ENCODE results near the gene TIMM10. TPM values are rescaled to one million over a fixed set of nuclear protein-coding genes. Genes with fewer than 3 reads are reported as not detected.
A peak's percentile ranks its signal among the peaks of the same experiment; 100 is the strongest.

TIMM10 gene, protein sequence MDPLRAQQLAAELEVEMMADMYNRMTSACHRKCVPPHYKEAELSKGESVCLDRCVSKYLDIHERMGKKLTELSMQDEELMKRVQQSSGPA
- 42.5 and 55.8 TPM in 2 replicates for total RNA-seq

DNA sequence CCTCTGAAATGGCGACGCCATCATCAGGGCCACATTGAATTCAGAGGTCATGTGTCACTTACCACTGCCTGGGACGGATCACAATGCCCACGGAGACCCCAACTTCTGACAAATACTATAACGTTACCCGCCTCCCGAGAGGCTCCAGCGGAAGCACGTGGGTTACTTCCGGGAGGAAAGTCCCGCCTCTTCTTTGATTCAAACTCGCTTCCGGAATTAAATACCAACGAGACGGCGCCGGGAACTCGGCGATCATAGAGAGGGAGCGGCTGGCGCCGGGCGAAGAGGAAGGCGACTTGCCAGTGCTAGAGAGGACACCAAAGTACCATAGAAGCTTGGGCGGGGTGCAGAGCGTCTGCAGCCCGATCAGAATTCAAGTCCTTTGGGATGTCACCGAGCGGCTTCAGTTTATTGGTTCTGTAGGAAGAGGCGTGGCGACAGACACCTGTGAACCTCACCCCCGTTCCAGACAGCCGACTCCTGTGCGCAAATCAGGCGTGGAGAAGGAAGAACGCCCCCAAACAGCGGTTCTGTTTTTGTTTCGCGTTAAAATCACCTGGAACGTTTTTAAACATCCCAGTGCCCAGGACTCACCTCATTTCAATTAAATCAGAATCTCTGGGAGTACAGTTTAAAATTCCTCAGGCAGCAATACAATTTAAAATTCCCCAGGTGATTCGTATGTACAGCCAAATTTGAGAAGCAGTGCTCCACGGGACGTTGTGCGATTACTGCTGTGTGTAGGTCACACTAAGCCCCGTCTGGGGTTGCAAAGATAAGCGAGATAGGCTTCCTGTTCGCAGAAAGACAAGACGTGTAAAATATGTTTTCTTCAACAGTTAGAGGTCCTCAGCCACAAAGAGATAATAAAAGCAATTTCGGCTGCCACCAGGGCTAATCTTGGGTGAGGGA is at the start of gene TIMM10:
TIMM10 (minus strand) TSS at position 159 of the 912 bp plus-strand sequence. CDS start 565 bp downstream, outside the sequence.
- DNase-seq (ENCODE audit: low read depth in 2 of 2), result peak; percentile 96 to 97

DNA sequence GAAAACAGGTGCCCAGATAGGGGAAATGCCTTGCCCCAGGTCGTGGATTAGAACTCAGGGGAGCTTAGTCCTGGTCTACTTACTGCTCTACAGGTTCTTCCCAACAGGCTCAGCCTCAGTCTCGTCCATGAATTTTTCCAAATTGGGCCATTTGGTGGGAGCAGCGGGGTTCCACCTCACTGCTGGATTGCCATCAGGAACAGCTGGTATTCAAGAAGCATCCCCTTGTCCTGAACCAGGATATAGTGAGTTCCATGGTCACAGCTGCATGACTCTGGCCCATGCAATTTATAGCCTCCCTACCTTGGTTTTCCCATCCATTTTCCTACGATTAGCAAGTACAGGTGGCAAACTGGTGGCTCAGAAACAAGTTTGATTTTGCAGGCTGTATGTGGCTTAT is 43.5 kb upstream of the TIMM10 start:
- DNase-seq (ENCODE audit: low read depth in 2 of 2), result no peak

DNA sequence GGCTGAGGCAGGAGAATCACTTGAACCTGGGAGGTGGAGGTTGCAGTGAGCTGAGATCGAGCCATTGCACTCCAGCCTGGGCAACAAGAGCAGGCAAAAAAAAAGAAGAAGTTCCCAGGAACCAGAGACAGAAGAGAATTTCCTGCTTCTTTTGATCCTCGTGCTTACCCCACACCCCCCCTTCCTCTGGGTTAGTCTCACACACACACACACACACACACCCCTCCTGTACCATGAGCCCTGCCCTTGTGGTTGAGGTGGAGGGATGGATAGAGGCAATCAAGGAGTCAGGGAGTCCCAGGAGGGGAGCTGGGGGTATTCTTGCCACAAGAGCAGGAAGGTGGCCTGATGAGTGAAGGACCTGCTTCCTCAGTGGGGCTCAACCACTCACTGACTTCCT is 41.1 kb upstream of the TIMM10 start:
- no peak for DNase-seq (ENCODE audit: low read depth in 2 of 2)

DNA sequence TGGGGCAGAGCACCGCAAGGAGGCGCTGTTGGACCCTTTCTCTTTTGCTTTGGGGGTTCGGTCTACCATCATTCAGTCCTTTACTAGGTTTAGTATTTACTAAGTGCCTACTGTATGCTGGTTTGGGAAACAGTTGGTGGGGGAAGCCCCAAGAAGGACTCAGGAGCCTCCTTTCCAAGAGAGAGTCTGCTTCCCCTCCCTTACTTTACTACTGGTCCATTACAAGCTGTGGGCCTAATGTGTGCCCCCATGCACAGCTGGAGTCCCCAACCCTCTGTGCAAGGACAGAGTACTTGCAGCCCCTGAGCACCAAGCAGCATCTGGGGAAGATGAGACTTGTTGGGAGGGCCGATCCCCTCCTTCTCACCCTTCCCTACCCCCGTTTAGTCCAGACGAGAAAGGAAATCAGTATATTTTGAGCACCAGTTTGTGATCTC is 37.8 kb upstream of the TIMM10 start:
- DNase-seq (ENCODE audit: low read depth in 2 of 2), result peak in 1 of 2 donors; percentile 76

DNA sequence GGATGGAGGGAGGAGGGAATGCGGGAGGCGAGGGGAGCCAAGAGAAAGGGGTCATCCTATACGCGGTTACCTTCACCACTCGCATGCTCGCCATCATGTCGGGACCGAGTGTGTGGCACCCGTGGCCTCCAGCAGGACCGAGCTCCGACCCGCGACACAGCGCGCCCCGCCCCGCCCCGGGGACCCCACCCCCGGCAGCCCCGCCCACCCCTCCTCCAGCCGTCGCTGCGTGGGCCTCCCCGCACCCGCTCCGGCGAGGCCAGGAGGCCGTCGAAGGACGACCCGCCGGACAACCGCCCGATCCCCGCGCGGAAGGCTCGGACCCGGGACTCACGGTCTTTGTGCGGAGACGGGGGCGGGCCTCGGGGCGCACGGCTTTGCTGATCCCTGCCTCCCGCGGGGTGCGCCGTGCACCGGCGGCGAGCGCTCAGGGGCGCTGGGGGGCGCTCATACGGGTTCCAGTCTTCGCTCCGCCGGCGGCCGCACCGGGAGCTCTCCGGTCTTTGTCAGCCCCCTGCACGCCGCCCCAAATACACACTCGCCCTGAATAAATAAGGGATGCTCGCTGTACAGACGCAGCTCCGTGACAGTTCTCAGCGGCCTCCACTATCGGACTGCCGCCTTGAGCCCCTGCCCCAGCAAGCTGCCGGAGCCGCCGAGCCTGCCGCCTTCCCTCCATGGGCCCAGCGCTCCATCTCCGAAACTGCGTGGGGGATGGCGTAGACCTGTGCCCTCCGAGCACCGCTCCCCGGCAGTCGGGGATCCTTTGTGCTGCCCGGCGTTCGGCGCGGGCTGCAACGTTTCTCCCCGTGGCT is 37.2 kb upstream of the TIMM10 start, which contains the start of gene UBE2L6:
UBE2L6 (minus strand) TSS at position 158 of the 815 bp plus-strand sequence; CDS start at position 97, 61 bp downstream.
- DNase-seq (ENCODE audit: low read depth in 2 of 2), result peak; percentile 37 to 74

DNA sequence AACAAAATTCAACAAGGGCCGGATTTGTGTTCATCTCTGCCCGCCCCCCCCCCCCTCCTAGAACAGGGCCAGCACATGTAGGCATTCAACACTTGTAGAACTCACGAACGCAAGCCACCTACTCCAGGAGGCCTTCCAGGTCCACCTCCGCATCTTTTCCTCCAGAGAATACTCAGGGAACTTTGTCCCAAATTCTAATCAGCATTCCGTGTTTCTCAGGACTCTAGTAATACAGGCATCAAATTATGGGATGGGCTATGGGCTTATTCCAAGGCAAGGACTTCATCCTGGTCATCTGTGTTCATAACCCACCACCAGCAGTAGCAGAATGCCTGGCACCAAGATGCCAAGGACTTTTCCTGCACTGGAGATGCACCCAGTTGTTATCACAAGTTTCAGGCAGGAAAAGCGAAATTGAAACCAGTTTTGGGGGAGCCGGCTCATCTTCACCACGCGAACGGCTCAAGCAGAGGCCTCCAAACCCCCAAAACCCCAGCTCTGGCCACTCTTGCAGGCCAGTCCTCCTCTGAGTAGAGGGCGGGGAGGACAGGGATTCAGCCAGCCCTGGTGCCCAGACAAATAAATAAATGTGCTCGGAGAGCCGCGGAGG is 36.5 kb upstream of the TIMM10 start:
- peak in 1 of 2 donors; percentile 7 for DNase-seq (ENCODE audit: low read depth in 2 of 2)

DNA sequence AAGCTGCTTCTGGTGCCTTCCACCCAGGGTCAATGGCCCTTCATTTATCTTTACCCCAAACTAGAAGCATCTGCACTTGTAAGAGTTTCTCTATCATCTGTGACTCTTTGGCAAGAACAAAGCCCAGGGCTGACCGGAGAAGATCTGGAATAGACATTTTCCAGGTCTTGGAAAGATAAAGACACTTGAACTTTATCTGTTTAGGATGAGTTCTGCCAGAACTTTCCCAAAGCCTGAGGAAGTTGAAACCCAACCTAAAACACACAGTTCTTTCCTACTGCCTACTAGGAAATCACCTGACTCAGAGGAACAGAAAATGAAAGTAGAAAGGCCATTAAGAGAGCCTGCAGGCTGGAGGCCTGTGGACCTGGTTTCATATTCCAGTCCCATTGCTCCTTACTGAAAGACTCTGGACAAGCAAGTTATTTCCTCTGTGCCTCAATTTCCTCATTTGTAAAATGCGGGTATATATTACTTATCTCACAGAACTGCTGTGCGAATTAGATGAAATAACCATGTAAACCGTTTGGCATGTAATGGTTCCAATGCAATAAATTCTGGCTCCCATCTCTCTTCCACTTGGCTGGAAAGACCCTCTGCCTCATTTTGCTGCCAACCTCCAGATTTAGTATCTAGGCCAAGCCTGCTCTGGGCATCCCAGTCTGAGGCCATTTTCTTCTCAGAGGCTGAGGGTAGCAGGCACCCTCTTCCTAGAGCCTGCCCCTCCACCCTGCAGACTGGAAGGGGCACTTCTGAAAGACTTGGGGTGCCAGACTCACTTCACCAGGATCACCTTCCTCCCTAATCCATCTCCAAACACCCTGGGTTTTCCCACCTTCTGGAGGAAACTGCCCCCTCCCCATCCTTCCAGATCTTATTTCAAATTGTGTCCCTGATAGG is 35.7 kb upstream of the TIMM10 start:
- DNase-seq (ENCODE audit: low read depth in 2 of 2), result peak; percentile 72 to 76

DNA sequence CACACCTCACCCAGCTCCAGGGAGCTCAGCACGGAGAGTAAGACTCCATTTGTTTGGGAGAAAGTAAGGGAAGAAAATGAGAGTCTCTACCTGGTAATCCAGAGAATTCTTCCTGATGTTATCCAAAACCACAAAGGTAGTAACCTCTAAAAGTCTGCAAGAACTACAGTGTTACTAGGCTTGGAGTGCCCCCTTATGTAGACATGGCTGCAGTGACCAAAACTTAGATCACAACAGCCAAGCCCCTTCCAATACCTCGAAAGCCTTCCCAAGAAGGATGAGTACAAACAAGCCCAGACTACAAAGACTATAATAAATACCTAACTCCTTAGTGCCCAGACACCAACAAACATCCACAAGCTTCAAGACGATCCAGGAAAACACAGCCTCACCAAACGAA is 32.0 kb upstream of the TIMM10 start:
- DNase-seq (ENCODE audit: low read depth in 2 of 2), result no peak

DNA sequence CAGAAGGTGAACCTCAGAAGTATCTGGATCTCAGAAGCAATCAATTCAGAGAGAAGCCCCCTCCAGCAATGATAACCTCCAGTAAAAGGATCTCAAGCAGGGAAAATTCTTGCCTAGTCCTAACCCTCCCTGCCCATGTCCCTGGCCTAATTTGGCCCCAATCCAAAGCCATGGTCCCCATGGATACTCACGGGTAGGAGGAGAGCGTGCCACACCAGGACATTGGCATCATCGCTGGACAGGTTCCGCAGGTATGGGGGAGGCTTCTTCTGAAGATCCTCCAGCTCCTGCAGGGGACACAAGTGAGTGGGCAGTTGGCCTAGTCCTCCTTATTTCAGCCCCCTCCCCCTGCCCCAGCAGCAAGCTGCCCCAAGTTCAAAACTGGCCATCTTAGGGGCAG is 29.6 kb upstream of the TIMM10 start:
- DNase-seq (ENCODE audit: low read depth in 2 of 2), result no peak

DNA sequence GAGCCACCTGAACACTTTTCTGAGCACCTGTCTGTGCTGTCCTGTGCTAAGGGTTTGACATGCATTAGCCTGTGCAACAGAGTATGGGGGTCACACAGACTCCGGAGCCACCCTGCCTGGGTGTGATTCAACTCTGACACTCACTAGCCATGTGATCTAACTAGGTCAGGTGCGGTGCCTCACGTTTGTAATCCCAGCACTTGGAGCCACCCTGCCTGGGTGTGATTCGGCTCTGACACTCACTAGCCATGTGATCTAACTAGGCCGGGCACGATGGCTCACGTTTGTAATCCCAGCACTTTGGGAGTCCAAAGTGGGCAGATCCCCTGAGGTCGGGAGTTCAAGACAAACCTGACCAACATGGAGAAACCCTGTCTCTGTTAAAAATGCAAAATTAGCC is 25.5 kb upstream of the TIMM10 start:
- no peak for DNase-seq (ENCODE audit: low read depth in 2 of 2)

DNA sequence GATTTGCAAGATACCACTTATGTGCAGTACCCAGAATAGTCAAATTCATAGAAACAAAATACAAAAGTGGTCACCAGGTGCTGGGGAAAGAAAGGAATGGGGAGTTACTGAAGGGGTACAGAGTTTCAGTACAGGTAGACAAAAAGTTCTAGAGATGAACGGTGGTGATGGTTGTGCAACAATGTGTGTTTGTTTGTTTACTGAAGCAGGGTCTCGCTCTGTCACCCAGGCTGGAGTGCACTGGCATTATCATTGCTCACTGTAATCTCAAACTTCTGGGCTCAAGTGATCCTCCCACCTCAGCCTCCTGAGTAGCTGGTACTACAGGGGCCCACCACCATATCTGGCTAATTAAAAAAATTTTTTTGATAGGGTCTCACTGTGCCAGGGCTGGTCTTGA is 24.8 kb upstream of the TIMM10 start:
- DNase-seq (ENCODE audit: low read depth in 2 of 2), result no peak

DNA sequence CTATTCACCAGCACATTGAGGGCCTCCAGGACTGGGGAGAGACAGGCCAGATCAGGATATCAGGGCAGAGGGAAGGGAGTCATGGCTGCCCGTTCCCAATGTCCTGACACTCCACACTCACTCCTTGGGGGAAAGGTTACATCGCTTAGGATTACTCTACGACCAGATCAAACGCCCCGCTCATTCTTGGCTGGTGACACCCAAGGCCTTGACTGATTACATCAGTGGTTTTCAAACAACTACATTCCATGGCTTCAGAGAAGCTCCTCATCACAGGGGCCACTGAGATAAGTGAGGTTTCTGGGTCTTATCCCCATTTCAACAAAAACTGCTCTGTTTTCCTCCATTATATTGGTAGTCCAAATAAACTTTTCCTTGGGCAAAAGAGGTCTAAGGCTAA is 21.9 kb upstream of the TIMM10 start:
- DNase-seq (ENCODE audit: low read depth in 2 of 2), result no peak

DNA sequence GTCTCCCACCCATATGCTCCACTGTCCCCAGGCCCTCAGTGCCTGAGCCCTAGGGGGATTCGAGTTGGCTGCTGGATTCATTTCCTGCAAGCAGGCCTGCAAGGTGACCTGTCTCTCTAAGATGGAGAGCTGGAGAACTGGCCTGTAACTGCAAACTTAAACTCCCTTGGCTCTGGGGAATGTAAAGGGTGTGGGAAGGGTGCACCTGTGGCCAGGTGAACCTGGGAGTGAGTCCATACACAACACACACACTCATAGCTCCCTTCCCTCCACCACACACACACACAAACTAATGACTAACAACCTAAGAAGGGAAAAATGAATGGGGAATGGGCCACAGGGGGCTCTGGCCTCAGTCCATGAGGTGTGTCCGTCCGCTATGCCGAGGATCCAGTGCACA is 21.4 kb upstream of the TIMM10 start:
- no peak for DNase-seq (ENCODE audit: low read depth in 2 of 2)

DNA sequence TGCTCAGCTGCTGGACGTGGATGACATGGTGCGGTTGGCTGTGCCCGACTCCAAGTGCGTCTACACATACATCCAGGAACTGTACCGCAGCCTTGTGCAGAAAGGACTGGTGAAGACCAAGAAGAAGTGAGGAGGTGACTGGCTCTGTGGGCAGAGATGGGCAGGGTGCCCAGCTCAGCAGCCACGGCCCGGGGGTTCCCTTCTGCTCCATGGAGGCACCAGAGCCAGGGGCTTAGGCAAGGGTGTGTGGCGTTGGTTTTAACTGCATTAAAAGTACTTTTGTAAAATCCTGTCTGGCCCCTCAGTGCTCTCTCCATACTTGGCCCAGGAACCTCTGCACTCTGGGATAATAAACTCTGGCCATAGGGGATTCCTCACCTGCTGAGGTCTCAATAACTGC is 19.4 kb upstream of the TIMM10 start:
- no peak for DNase-seq (ENCODE audit: low read depth in 2 of 2)

DNA sequence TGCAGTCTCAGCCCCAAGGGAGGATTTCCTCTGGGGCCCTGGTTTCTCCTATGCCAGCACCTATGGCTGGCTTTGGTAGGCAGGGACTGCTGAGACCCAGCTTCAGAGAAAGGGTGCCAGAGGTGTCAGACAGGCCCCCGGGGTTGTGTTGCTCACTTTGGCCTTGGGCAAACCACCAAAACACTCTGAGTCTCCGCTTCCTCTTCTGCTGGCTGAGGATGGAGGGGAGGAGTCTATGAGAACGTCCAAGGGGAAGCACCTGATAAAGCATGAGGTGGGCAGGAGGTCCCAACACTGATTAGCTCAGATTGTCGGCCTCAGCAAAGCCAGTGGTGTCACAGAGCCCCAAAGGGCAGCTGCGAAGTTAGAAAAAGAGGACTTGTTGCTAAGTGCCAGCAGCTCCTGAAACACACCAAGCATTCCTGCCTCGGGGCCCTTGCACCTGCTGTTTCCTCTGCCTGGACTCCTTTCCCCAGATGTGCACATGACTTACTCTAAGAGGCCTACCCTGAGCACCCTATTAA is 17.4 kb upstream of the TIMM10 start:
- DNase-seq (ENCODE audit: low read depth in 2 of 2), result peak in 1 of 2 donors; percentile 50

DNA sequence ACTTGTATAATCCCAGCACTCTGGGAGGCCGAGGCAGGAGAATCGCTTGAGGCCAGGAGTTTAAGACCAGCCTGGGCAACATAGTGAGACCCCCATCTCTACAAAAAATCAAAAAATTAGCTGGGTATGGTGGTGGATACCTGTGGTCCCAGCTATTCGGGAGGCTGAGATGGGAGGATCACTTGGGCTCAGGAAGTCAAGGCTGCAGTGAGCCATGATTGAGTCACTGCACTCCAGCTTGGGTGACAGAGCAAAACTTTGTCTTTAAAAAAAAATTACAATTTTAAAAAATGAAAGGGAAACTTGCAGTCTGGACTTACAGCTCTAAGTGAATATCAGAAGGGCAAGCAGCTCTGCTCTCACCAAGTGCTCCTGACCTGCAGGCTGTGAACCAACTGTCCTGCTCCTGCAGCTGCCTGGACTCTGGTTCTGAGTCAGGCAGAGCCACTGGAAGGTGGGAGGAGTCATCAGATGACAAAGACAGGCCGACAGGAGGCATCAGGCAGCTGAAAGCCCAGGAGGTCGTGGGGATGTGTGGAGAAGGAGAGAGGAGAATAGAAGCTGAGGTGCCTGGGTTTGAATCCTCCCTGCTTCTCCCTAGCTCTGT is 16.4 kb upstream of the TIMM10 start:
- DNase-seq (ENCODE audit: low read depth in 2 of 2), result peak; percentile 40 to 59

DNA sequence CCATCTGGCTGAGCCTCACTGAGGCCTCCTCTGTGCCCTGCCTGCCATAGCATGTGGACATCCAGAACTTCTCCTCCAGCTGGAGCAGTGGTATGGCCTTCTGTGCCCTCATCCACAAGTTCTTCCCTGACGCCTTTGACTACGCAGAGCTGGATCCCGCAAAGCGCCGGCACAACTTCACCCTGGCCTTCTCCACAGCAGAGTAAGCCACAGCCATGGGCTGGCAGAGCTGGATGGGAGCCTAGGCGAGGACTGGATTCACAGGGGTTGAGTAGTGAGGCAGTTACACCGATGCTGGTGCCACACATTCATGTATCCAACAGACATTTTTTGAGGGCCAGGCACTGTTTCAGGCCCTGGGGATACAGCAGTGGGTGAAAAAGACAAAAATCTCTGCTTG is 15.9 kb upstream of the TIMM10 start:
- no peak for DNase-seq (ENCODE audit: low read depth in 2 of 2)

DNA sequence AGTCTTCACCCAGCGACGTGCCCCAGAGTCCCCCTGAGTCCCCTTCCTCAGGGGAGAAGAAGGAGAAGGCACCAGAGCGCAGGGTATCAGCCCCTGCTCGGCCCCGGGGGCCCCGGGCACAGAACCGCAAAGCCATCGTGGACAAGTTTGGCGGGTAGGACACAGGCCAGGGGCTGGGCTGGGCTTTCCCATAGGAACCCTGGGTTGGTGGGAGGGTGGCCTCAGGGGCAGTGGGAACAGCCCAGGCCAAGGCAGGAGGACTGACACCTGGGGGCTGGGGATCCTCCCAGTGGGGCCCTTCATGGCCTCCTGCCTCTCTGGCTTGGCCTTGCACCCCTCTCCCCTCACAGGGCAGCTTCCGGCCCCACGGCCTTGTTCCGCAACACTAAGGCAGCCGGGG is 15.3 kb upstream of the TIMM10 start:
- no peak for DNase-seq (ENCODE audit: low read depth in 2 of 2)

DNA sequence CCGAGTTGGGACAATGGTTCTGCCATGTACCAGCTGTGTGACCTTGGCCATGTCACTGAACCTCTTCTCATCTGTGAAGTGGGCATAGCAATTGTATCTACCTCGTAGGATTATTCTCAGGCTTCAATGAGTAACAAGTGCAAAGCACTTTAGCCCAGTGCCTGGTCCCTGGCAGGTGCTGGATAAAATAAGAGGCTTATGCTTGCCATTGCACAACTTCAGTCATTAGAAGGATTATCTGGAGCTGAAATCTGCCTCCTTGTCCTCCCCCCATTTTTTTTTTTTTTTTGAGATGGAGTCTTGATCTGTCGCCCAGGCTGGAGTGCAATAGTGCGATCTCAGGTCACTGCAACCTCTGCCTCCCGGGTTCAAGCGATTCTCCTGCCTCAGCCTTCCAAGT is 14.0 kb upstream of the TIMM10 start:
- DNase-seq (ENCODE audit: low read depth in 2 of 2), result no peak

DNA sequence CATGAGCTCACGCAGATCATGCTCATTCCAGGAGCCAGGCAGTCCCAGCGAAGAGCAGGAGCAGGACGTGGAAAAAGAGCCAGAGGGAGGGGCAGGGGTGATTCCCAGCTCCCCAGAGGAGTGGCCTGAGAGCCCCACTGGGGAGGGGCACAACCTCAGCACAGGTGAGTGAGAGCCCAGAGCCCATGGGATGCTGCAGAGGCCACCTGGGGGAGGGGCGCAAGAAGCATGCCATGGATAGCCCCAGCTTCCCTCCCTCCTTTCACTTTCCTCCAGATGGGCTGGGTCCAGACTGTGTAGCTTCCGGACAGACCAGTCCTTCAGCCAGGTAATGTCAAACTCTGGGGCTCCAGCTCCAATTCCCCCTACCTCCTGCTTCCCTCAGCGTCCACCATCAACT is 13.0 kb upstream of the TIMM10 start:
- no peak for DNase-seq (ENCODE audit: low read depth in 2 of 2)

Measured in lung microvascular endothelial cell (primary cell).